ENCODE data around the gene NCSTN.

Gene NCSTN

DNA sequence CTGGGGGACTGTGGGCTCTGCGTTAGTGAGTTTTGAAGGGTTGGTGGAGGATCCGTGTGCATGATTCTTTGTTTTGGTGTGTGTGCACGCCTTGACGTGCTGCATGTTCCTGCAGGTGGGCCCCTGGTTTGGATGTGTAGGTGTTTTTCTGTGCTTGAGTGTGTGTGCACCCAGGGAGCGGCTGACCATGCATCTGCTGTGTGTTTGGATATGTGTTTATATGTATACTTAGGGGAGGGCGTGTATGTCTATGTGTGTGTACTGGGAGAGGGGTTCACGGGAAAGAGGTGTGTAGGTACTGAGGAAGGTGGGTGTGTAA is 58.3 kb downstream of the NCSTN start:
- Histone ChIP-seq H3K36me3 (ENCODE audit: control insufficient read depth, insufficient read depth, low read length) (no peaks in the 10 kb centered on the region), H3K4me1 (ENCODE audit: control insufficient read depth, insufficient read depth, low read length) (peaks cover 28% of the 10 kb centered on the region), H3K27me3 (ENCODE audit: control insufficient read depth, insufficient read depth, low read length) (no peaks in the 10 kb centered on the region), H3K4me3 (ENCODE audit: low read depth, low read length) (peak overlapping the region; percentile 87), H3K9me3 (ENCODE audit: control insufficient read depth, insufficient read depth, low read length) (no peaks in the 10 kb centered on the region), H3K9ac (ENCODE audit: low read depth, low read length) (peak overlapping the region; percentile 92)

DNA sequence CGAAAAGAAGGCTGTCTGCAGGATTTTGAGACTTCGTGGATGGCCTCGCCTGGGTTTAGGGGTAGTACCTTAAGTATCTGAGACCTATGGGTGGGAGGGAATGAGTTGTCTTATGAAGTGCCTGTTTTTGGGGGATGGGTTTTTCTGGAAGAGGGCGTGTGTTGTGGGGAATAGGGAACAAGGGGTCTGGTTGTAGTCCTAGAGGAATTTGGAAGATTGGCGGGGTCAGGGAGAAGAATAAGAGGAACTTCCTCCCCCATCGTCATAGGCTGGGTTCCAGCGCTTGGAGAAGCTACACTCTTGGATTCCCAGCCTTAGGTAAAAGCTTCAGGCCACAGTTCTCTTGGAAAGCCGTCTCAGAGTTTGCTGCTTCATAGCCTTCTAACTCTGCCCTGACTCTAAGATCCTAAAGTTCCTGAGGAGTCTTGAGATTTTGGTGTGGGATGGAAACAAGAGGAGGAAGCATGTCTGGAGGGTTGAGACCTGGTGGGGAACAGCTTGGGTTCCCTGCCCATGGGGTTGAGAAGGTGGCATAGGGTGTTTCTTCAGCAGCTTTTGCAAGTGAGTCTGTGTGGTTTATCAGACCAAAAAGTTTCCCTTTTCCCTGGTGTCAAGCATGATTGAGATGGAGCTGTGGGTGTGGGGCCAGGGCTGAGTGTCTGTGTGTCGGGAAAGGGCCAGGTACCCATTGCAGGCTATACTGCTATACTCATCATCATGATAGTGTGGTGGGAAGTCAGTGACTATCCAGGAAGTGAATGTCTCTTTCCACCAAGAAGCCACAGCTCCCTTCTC is 59.0 kb downstream of the NCSTN start:
- no peaks in the 10 kb centered on the region for H3K9me3 ChIP-seq (ENCODE audit: control insufficient read depth, insufficient read depth, low read length)
- H3K4me3 ChIP-seq (ENCODE audit: low read depth, low read length) = peak overlapping the region; percentile 87
- H3K36me3 ChIP-seq (ENCODE audit: control insufficient read depth, insufficient read depth, low read length) = no peaks in the 10 kb centered on the region
- peaks cover 28% of the 10 kb centered on the region for H3K4me1 ChIP-seq (ENCODE audit: control insufficient read depth, insufficient read depth, low read length)
- H3K27me3 ChIP-seq (ENCODE audit: control insufficient read depth, insufficient read depth, low read length) = no peaks in the 10 kb centered on the region
- no peak overlapping the region for H3K9ac ChIP-seq (ENCODE audit: low read depth, low read length)

- Histone ChIP-seq H3K4me1 (ENCODE audit: control insufficient read depth, insufficient read depth, low read length) (peaks cover 30% of the 10 kb centered on the region), H3K4me3 (ENCODE audit: low read depth, low read length) (peak overlapping the region; percentile 87), H3K36me3 (ENCODE audit: control insufficient read depth, insufficient read depth, low read length) (no peaks in the 10 kb centered on the region), H3K9ac (ENCODE audit: low read depth, low read length) (no peak overlapping the region), H3K9me3 (ENCODE audit: control insufficient read depth, insufficient read depth, low read length) (no peaks in the 10 kb centered on the region), H3K27me3 (ENCODE audit: control insufficient read depth, insufficient read depth, low read length) (no peaks in the 10 kb centered on the region)
Measured at GRCh38 chr1:160403244-160403643, 60.1 kb downstream of the NCSTN start.

GRCh38 chr1:160404094-160404493 is 60.9 kb downstream of the NCSTN start:
- Histone ChIP-seq H3K9ac (ENCODE audit: low read depth, low read length) (no peak overlapping the region), H3K4me3 (ENCODE audit: low read depth, low read length) (no peak overlapping the region), H3K4me1 (ENCODE audit: control insufficient read depth, insufficient read depth, low read length) (peaks cover 29% of the 10 kb centered on the region), H3K27me3 (ENCODE audit: control insufficient read depth, insufficient read depth, low read length) (no peaks in the 10 kb centered on the region), H3K9me3 (ENCODE audit: control insufficient read depth, insufficient read depth, low read length) (no peaks in the 10 kb centered on the region), H3K36me3 (ENCODE audit: control insufficient read depth, insufficient read depth, low read length) (no peaks in the 10 kb centered on the region)

DNA sequence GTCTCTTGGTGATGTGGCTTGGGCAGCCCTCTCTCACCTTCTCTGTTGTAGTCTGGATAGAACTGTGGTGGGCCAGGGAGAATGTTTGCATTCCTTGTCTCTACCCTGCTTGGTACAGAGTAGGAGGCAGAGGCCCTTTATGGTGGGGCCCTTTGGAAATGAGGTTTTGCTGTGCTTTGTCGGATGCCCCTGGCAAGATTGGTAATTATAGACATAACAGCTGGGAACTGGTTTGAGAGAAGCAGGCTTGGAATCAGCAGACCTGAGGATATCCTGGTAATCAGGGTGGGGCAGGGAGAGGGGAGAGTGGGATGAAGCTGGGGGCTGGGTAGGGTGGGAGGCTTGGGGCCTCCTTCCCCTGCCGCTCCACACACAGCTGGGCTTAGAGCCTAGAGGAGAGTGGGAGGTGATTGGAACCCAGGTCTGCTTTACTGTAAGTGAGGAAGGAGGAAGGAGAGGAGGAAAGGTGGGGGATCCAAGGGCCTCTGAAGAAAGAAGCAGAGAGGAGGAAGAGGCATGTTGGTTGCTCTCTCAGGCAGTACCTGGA is 62.2 kb downstream of the NCSTN start:
- Histone ChIP-seq H3K27me3 (ENCODE audit: control insufficient read depth, insufficient read depth, low read length) (no peaks in the 10 kb centered on the region), H3K4me1 (ENCODE audit: control insufficient read depth, insufficient read depth, low read length) (peaks cover 28% of the 10 kb centered on the region), H3K9ac (ENCODE audit: low read depth, low read length) (no peak overlapping the region), H3K4me3 (ENCODE audit: low read depth, low read length) (no peak overlapping the region), H3K36me3 (ENCODE audit: control insufficient read depth, insufficient read depth, low read length) (no peaks in the 10 kb centered on the region), H3K9me3 (ENCODE audit: control insufficient read depth, insufficient read depth, low read length) (no peaks in the 10 kb centered on the region)

DNA sequence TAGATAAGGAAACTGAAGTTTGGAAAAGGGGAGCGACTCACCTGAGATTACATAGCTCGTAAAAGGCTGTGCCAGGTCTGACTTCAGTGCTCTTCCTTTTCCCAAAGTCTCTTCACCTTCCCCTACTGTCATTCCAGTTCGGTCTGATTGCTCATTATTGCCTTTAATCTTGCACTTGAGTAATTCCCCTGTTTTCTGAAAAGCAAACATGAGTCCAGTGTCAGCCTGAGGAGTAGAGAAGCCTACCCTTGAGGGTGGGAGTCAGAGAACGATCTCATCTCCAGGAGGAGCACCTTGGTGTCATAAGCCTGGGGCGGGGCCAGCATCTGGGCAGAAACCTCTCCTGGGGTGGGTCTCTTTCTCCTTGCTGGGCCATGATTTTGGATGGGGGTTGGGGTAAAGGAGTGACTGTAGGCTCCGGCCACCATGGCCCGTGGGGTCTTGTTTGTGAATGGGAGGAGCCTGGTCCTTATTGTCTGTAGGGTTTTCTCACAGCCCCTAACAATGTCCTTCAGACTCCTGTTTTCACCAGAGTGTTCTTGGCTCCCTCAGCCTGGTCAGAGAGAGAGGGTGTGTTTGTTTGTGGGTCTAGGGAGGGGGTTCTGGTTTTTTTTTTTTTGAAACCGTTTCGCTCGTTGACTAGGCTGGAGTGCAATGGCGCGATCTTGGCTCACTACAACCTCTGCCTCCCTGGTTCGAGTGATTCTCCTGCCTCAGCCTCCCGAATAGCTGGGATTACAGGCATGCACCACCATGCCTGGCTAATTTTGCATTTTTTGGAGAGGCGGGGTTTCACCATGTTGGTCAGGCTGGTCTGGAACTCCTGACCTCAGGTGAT is 63.2 kb downstream of the NCSTN start:
- Histone ChIP-seq H3K9ac (ENCODE audit: low read depth, low read length) (no peak overlapping the region), H3K27me3 (ENCODE audit: control insufficient read depth, insufficient read depth, low read length) (no peaks in the 10 kb centered on the region), H3K4me1 (ENCODE audit: control insufficient read depth, insufficient read depth, low read length) (peaks cover 32% of the 10 kb centered on the region), H3K4me3 (ENCODE audit: low read depth, low read length) (no peak overlapping the region), H3K9me3 (ENCODE audit: control insufficient read depth, insufficient read depth, low read length) (no peaks in the 10 kb centered on the region), H3K36me3 (ENCODE audit: control insufficient read depth, insufficient read depth, low read length) (no peaks in the 10 kb centered on the region)

DNA sequence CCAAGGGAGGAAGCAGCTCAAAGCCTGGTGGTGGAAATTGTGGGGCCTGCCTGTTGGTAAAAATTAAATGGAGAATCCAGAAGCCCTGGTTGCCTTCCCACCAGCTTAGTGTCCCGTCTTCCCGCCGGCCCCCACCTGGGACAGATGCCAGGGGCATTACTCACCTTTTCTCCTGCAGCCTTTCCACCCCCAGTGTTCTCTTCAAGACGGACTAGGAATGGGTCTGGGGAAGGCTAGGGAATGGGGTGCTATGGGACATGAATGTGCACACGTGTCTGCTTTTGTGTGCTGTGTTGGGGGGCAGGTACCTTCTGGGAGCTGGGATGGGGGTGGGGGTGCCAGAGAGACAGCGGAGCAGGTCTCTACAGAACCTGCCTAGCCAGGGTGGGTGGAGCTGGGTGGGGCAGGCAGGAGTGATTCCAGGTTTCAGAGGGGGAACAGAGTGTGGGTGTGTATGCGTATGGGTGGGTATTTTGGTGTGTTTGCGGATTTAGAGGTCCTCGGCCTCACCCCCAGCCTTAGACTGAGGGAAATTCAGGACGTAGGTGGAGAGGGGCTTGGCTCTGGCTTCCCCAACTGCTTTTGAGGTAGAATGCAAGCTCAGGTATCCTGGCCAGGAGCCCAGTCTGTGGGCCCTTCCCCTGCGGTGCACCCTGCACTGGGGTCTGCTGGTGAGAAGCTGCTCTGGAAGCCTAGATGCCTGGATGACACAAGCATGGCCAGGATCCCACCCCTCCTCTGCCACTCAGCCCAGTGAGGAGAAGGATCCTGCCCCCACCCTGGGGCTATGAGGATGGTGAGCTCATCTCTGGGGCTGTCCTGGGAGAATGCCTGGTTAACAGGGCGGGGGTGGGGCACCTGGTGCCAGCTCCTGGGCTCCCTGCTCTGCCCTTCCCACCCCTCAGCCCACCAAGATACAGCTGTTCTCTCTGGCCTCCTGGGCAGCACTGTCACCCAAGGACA is 64.9 kb downstream of the NCSTN start:
- Histone ChIP-seq H3K4me3 (ENCODE audit: low read depth, low read length) (no peak overlapping the region), H3K36me3 (ENCODE audit: control insufficient read depth, insufficient read depth, low read length) (no peaks in the 10 kb centered on the region), H3K27me3 (ENCODE audit: control insufficient read depth, insufficient read depth, low read length) (no peaks in the 10 kb centered on the region), H3K4me1 (ENCODE audit: control insufficient read depth, insufficient read depth, low read length) (peaks cover 21% of the 10 kb centered on the region), H3K9ac (ENCODE audit: low read depth, low read length) (no peak overlapping the region), H3K9me3 (ENCODE audit: control insufficient read depth, insufficient read depth, low read length) (no peaks in the 10 kb centered on the region)
